BJ (cell line): ENCODE measurements around the gene DACH2. TPM values are rescaled to one million over a fixed set of nuclear protein-coding genes. Genes with fewer than 3 reads are reported as not detected.

Experiments used
- CTCF ChIA-PET: fragments of 350-600 bp; formaldehyde crosslinking; extraction: SDS; loops from one replicate; lab custom pipeline; 2021; ENCODE audit warnings: antibody characterized with exemption, inconsistent platforms; lab: Yijun Ruan, JAX
- POLR2A ChIA-PET: fragments of 300-600 bp; sonication (Branson Sonifier 250); formaldehyde crosslinking; extraction: SDS; loops from one replicate; lab custom pipeline; 2021; ENCODE audit warnings: antibody characterized with exemption; lab: Charles Lee
- DNase-seq: peaks from one replicate; pipeline ENCODE4 v3.0.0-alpha.2; 2011; ENCODE audit warnings: low read depth
- H3K27me3 ChIP-seq: 2 replicates; pipeline ENCODE4 v1.6.0; 2011; ENCODE audit warnings: low read length; ENCODE audit not compliant: control insufficient read depth, insufficient read depth
- H3K36me3 ChIP-seq: 2 replicates; pipeline ENCODE4 v1.5.1; 2011; ENCODE audit warnings: low read length; ENCODE audit not compliant: control insufficient read depth, insufficient read depth
- H3K4me3 ChIP-seq: 2 replicates; pipeline ENCODE4 v1.5.1; 2011; ENCODE audit warnings: low read depth, mild to moderate bottlenecking, control low read depth, low read length
- CTCF ChIP-seq: IDR thresholded peaks from 2 replicates; pipeline ENCODE4 v1.5.1; 2011; ENCODE audit warnings: low read depth, mild to moderate bottlenecking, control low read depth, inconsistent platforms, low read length, moderate library complexity; ENCODE audit not compliant: insufficient read depth
- polyA plus RNA-seq: library from polyadenylated mRNA; depleted of rRNA; stranded (reverse); fragments of >200 nt; gene quantifications from 2 replicates; pipeline ENCODE4 v1.2.3, GENCODE V29; 2011; rRNA removed
- small RNA-seq: library from RNA; depleted of rRNA; stranded (forward); fragments of <200 nt; gene quantifications from one replicate; pipeline ENCODE3, GENCODE V24; 2012; ENCODE audit warnings: low replicate concordance, low read depth; ENCODE audit not compliant: insufficient read length

The DACH2 gene
- polyA plus RNA-seq, 1 experiment, result not detected

- POLR2A ChIA-PET, result no interaction called here
- CTCF ChIA-PET, result no interaction called here
- no peaks in the 10 kb centered on the region for H3K36me3 ChIP-seq
- no peak for DNase-seq
- H3K4me3 ChIP-seq, result no peak overlapping the region
- no peaks in the 10 kb centered on the region for H3K27me3 ChIP-seq
- no peak for TF ChIP-seq CTCF
Observed at GRCh38 chrX:86830685-86831084, 682.4 kb downstream of the DACH2 start.

- Histone ChIP-seq H3K4me3 (no peak overlapping the region), H3K36me3 (no peaks in the 10 kb centered on the region), H3K27me3 (no peaks in the 10 kb centered on the region)
- ChIA-PET CTCF (no interaction called here), POLR2A (no interaction called here)
- DNase-seq, result no peak
- no peak for TF ChIP-seq CTCF
Observed at GRCh38 chrX:86845101-86845500, 696.9 kb downstream of the DACH2 start.

Small RNA genes within 50 kb of the gene (small RNA-seq; reads per million reads assigned to genes)
- gene FCF1P9, result not detected
- not detected for gene RF00026

Other genes starting within 250 kb of the DACH2 start
- gene CHM, start 100.9 kb upstream of the DACH2 start, polyA plus RNA-seq, result 8.2 and 14.0 TPM in 2 replicates